DND-41 (cell line): Measurements from ENCODE around the gene SRC.

Experiments used
- CTCF ChIP-seq: IDR thresholded peaks from 2 replicates; pipeline ENCODE4 v1.5.1; 2012; ENCODE audit warnings: borderline replicate concordance, low read length, moderate library complexity, mild to moderate bottlenecking; ENCODE audit not compliant: poor library complexity, severe bottlenecking; ENCODE audit errors: extremely low read depth
- EZH2 ChIP-seq: IDR thresholded peaks from 3 replicates; pipeline ENCODE4 v1.6.1; 2012; ENCODE audit warnings: borderline replicate concordance, low read depth, mild to moderate bottlenecking, moderate library complexity, low read length, inconsistent platforms; ENCODE audit not compliant: severe bottlenecking

- no peak for TF ChIP-seq CTCF
- no peak for TF ChIP-seq EZH2
These were observed 16.9 kb downstream of the SRC start for GRCh38 chr20:37362821-37363220.
